ENCODE measurements around the gene MANBA.

Gene MANBA

DNA sequence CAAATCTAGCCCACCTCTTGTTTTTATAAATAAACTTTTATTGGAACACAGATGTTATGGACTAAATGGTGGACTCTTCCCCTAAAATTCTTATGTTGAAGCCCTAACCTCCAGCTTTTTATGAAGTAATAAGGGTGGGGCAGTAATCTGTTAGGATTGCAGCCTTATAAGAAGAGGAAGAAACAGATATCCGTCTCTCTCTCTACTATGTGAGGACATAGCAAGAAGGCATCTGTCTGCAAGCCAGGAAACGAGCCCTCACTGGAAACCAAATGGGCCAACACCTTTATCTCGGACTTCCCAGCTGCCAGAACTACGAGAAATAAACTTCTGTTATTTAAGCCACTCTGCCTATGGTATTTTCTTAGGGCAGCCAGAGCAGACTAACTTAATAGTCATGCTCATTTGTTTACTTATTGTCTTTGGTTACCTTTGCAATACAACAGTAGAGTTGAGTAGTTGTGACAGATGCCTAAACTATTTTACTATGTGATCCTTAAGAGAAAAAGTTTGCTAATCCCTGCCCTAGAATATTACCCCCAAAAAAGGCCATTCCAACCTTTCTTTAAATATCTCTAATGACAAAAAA is 67.4 kb downstream of the MANBA start:
- Histone ChIP-seq H3K4me2 (ENCODE audit: low read length) (no peak overlapping the region), H3K9ac (ENCODE audit: low read depth, low read length) (no peak overlapping the region), H3K27me3 (ENCODE audit: control insufficient read depth, insufficient read depth, low read length) (no peaks in the 10 kb centered on the region), H3K4me3 (ENCODE audit: low read length) (no peak overlapping the region), H3K36me3 (ENCODE audit: insufficient read depth, low read length) (peaks cover 2% of the 10 kb centered on the region), H3K4me1 (ENCODE audit: control insufficient read depth, insufficient read depth, low read length) (peaks cover 8% of the 10 kb centered on the region), H3K9me3 (replicated peaks; ENCODE audit: low read length) (no peaks in the 10 kb centered on the region)

DNA sequence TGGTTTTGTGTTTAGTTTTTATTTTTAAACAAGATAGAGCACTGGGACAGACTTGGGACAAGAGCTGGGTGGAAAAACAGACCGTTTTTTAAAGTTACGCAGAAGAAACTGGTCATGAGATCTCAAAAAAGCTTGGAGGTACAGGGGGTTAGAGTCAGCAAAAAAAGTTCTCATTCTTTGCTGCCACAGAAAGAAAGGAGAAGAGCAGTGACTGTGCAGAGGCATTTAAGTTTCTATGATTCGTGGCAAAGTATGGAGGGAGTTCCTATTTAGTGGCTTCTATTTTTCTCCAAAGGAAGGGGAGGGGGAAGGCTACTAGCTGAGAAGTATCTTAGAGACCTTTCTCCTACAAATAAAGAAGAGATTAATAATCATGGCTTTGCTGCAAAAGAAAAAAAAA is 68.3 kb downstream of the MANBA start:
- peaks cover 4% of the 10 kb centered on the region for H3K36me3 ChIP-seq (ENCODE audit: insufficient read depth, low read length)
- H3K4me2 ChIP-seq (ENCODE audit: low read length), result no peak overlapping the region
- H3K27me3 ChIP-seq (ENCODE audit: control insufficient read depth, insufficient read depth, low read length), result no peaks in the 10 kb centered on the region
- no peaks in the 10 kb centered on the region for H3K9me3 ChIP-seq (replicated peaks; ENCODE audit: low read length)
- H3K4me3 ChIP-seq (ENCODE audit: low read length), result no peak overlapping the region
- no peak overlapping the region for H3K9ac ChIP-seq (ENCODE audit: low read depth, low read length)
- H3K4me1 ChIP-seq (ENCODE audit: control insufficient read depth, insufficient read depth, low read length), result peaks cover 17% of the 10 kb centered on the region

DNA sequence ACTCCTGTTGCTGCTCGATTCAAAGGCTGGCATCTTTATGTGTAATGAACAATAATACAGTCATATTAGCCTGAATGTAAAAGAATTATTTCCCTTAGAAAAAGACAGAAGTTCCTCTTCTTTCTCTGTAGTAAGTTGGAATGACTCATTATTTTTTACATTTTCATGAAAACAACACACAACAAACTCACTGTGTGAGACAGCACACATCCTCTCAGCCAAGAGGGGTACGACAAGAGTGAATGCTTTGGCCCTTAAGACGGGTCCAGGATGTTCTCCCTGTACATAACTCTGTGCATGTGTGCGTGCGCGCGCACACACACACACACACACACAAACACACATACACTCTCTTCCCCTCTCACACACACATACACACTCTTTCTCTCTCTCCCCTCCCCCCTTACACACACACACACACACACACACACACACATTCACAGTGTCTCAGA is 72.8 kb downstream of the MANBA start:
- H3K9me3 ChIP-seq (replicated peaks; ENCODE audit: low read length), result no peaks in the 10 kb centered on the region
- H3K4me1 ChIP-seq (ENCODE audit: control insufficient read depth, insufficient read depth, low read length), result peaks cover 24% of the 10 kb centered on the region
- no peak overlapping the region for H3K4me3 ChIP-seq (ENCODE audit: low read length)
- H3K27me3 ChIP-seq (ENCODE audit: control insufficient read depth, insufficient read depth, low read length), result no peaks in the 10 kb centered on the region
- H3K36me3 ChIP-seq (ENCODE audit: insufficient read depth, low read length), result peaks cover 4% of the 10 kb centered on the region
- H3K9ac ChIP-seq (ENCODE audit: low read depth, low read length), result no peak overlapping the region
- no peak overlapping the region for H3K4me2 ChIP-seq (ENCODE audit: low read length)

DNA sequence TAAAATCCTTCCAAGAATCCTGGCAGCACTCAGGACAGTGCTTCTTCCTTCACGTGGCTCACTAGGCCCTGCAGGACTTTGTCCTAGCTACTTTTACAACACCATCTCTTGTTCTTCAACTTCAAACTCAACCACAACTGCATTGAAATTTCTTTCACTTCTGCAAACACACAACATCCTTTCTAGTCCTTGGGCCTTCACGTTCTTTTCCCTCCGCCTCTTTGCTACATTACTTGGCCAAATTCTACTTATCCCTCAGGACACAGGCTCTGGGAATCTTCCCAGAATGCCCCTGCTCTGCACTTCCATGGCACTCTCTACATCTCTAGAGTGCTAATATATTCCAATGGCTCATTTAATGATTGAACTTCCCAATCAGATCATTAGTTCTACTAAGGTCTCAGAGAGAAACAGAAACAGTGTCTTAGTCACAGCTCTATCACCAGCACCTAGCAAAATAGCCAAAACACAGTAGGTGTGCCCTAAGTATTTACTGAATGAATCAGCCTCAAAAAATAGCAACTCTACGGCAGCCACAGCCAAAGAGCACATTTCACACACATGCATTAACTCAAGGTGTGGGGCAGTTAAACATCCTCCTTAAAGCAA is 73.3 kb downstream of the MANBA start:
- H3K4me1 ChIP-seq (ENCODE audit: control insufficient read depth, insufficient read depth, low read length), result peaks cover 24% of the 10 kb centered on the region
- H3K36me3 ChIP-seq (ENCODE audit: insufficient read depth, low read length), result peaks cover 6% of the 10 kb centered on the region
- H3K4me3 ChIP-seq (ENCODE audit: low read length), result no peak overlapping the region
- no peak overlapping the region for H3K4me2 ChIP-seq (ENCODE audit: low read length)
- no peaks in the 10 kb centered on the region for H3K27me3 ChIP-seq (ENCODE audit: control insufficient read depth, insufficient read depth, low read length)
- no peak overlapping the region for H3K9ac ChIP-seq (ENCODE audit: low read depth, low read length)
- H3K9me3 ChIP-seq (replicated peaks; ENCODE audit: low read length), result no peaks in the 10 kb centered on the region

DNA sequence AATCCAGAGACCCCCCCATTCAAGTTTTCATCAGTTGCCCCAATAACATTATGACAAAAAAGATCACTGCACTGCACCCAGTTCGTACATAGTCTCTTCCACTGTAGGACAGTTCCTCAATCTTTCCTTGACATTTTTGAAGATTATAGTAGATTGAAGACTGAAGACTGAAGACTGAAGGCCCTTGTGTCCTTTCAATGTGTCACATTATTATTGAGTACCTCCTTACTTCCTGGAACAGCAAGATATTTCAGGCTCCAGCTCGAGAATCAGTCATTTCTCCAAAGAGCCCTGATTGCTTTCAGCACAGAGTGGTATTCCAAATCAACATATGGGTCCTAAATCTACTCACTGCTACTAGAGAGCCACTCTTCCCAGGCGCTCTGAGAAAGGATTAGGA is 75.0 kb downstream of the MANBA start:
- Histone ChIP-seq H3K4me3 (ENCODE audit: low read length) (no peak overlapping the region), H3K36me3 (ENCODE audit: insufficient read depth, low read length) (peaks cover 7% of the 10 kb centered on the region), H3K9me3 (replicated peaks; ENCODE audit: low read length) (no peaks in the 10 kb centered on the region), H3K4me2 (ENCODE audit: low read length) (no peak overlapping the region), H3K27me3 (ENCODE audit: control insufficient read depth, insufficient read depth, low read length) (no peaks in the 10 kb centered on the region), H3K4me1 (ENCODE audit: control insufficient read depth, insufficient read depth, low read length) (peaks cover 24% of the 10 kb centered on the region), H3K9ac (ENCODE audit: low read depth, low read length) (no peak overlapping the region)

DNA sequence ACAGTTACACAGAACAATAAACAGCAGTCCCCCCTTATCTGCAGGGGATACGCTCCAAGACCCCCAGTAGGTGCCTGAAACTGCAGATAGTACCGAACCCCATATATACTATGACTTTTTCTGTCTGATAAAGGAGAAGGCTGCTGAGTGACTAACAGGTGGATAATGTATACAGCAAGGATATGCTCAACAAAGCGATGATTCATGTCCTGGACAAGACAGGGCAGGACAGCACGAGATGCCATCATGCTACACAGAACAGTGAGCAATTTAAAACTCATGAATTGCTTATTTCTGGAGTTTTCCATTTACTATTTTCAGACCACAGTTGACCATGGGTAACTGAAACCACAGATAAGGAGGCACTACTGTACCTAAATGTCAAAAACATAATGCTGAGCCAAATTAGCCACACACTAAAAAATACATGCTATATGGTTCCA is 76.1 kb downstream of the MANBA start:
- no peak overlapping the region for H3K4me3 ChIP-seq (ENCODE audit: low read length)
- no peak overlapping the region for H3K4me2 ChIP-seq (ENCODE audit: low read length)
- no peak overlapping the region for H3K9ac ChIP-seq (ENCODE audit: low read depth, low read length)
- peaks cover 24% of the 10 kb centered on the region for H3K4me1 ChIP-seq (ENCODE audit: control insufficient read depth, insufficient read depth, low read length)
- peaks cover 7% of the 10 kb centered on the region for H3K36me3 ChIP-seq (ENCODE audit: insufficient read depth, low read length)
- no peaks in the 10 kb centered on the region for H3K27me3 ChIP-seq (ENCODE audit: control insufficient read depth, insufficient read depth, low read length)
- H3K9me3 ChIP-seq (replicated peaks; ENCODE audit: low read length), result no peaks in the 10 kb centered on the region

DNA sequence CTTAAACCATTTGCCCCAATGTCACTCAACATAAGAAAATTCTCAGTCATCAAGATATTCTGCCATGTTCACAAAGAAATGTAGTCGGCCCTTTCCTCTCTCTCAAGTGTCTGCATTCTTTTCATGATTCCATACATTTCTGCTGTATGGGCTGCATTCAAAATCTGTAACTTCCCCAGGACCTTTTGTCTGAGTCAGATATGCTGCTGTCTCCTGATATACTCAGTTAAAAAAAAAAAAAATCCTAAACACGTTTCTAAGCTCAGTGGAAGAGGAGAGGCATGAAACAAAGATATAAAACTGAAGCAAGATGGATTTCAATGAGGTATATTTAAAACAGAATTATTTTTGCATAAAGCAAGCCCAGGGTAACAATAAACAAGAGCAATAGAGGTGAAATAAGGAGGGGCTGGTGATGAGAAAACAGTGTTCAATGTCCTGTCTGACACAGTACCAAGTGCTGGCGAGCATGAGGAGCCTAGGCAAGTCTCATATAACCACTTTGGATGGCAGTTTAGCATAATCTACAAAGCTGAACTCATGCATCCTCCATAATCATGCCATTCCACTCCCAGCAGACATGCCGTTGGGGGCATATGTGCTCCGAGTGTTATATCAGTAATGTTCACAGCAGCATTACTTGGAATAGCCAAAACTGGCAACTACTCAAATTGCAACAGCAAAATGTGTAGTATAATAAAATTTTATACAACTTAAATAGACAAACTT is 76.7 kb downstream of the MANBA start:
- no peak overlapping the region for H3K4me2 ChIP-seq (ENCODE audit: low read length)
- no peak overlapping the region for H3K9ac ChIP-seq (ENCODE audit: low read depth, low read length)
- H3K36me3 ChIP-seq (ENCODE audit: insufficient read depth, low read length), result peaks cover 7% of the 10 kb centered on the region
- H3K4me3 ChIP-seq (ENCODE audit: low read length), result no peak overlapping the region
- no peaks in the 10 kb centered on the region for H3K27me3 ChIP-seq (ENCODE audit: control insufficient read depth, insufficient read depth, low read length)
- H3K9me3 ChIP-seq (replicated peaks; ENCODE audit: low read length), result no peaks in the 10 kb centered on the region
- H3K4me1 ChIP-seq (ENCODE audit: control insufficient read depth, insufficient read depth, low read length), result peaks cover 26% of the 10 kb centered on the region

DNA sequence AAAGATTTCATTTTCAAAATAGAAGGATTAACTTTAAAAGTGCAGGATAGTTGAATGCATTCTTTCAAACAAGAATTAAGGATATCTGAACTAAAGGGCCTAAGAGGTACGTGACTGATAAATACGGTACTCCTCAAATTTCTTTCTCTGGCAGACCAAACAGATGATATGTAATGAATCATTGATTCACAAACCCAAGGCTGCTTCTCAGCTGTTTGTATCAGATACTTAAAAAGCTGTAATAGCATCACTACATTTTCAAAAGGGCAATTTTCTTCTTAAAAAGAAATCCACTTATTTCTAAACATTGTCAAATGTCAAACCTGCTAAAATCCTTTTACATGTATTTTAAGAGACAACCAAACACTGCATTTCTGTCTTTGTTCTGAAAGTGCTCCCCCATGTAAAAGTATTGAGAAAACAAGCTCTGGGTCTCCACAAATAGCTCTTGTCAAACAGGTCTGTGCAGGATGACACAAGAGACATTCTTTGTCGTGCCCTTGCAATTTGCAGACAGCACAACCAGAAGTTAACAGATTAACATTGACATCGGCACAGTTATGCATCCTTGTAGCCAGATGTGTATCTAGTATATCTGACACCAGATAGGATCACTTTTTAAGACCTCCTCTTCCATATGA is 82.0 kb downstream of the MANBA start:
- Histone ChIP-seq H3K4me2 (ENCODE audit: low read length) (peak overlapping the region; percentile 2), H3K36me3 (ENCODE audit: insufficient read depth, low read length) (peaks cover 3% of the 10 kb centered on the region), H3K4me1 (ENCODE audit: control insufficient read depth, insufficient read depth, low read length) (peaks cover 5% of the 10 kb centered on the region), H3K27me3 (ENCODE audit: control insufficient read depth, insufficient read depth, low read length) (no peaks in the 10 kb centered on the region), H3K9ac (ENCODE audit: low read depth, low read length) (no peak overlapping the region), H3K4me3 (ENCODE audit: low read length) (no peak overlapping the region), H3K9me3 (replicated peaks; ENCODE audit: low read length) (no peaks in the 10 kb centered on the region)

DNA sequence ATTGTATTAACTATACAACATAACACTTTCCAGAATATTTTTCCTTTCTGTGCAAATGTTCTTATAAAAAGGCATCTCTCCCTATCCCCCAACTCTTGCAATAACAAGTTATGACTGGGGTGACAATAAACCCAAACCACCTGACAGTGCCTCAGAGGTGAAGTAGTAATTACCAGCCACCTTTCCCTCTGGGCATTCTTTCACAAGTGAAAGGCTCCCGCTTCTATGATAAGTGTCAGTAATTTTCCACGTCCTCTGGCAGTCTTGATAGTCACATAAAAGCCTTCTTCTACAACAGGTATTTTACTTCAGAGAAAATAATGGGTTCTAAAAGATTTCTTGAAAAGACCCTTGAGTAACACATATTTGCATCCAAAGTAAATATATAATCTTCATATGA is 82.7 kb downstream of the MANBA start:
- Histone ChIP-seq H3K27me3 (ENCODE audit: control insufficient read depth, insufficient read depth, low read length) (no peaks in the 10 kb centered on the region), H3K36me3 (ENCODE audit: insufficient read depth, low read length) (peaks cover 3% of the 10 kb centered on the region), H3K4me1 (ENCODE audit: control insufficient read depth, insufficient read depth, low read length) (peaks cover 4% of the 10 kb centered on the region), H3K9me3 (replicated peaks; ENCODE audit: low read length) (no peaks in the 10 kb centered on the region), H3K4me3 (ENCODE audit: low read length) (no peak overlapping the region), H3K9ac (ENCODE audit: low read depth, low read length) (no peak overlapping the region), H3K4me2 (ENCODE audit: low read length) (no peak overlapping the region)

DNA sequence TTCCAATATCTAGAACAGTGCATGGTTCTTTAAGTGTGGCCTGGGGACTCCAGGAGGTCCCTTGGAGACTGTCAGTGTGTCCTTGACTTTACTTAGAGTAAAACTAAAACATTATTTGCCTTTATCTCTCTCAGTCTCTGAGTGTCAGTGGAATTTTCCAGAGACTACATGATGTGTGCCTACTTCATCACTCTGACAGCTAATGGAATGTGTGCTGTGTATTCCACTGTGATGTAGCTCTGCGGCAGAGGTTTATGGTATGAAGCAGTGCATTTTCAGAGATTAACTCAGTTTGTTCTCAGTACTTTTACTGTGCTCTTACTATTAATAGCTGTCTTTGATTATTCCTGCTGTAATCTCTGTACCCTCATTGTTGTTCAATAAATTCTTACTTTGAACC is 85.6 kb downstream of the MANBA start:
- no peak overlapping the region for H3K4me2 ChIP-seq (ENCODE audit: low read length)
- H3K4me3 ChIP-seq (ENCODE audit: low read length), result no peak overlapping the region
- H3K9me3 ChIP-seq (replicated peaks; ENCODE audit: low read length), result no peaks in the 10 kb centered on the region
- H3K36me3 ChIP-seq (ENCODE audit: insufficient read depth, low read length), result no peaks in the 10 kb centered on the region
- no peak overlapping the region for H3K9ac ChIP-seq (ENCODE audit: low read depth, low read length)
- H3K27me3 ChIP-seq (ENCODE audit: control insufficient read depth, insufficient read depth, low read length), result no peaks in the 10 kb centered on the region
- peaks cover 4% of the 10 kb centered on the region for H3K4me1 ChIP-seq (ENCODE audit: control insufficient read depth, insufficient read depth, low read length)

DNA sequence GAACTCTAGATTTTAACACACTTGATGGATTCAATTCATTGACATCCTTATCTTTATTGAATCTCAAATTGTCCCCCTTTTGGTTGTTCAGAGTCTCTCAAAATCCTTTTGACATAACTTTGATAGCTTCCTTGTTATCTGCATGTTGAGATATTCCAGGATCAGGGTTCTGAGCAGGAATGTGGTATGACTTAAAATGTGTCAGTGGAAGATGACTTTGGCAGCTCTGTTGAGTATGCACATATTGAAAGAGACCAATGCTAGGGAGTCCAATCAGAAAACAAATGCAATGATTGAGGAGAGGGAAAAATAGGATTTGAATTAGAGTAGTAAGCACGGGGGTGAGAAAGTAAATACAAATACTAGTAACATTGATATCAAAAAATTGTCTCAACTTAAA is 93.8 kb downstream of the MANBA start:
- H3K4me1 ChIP-seq (ENCODE audit: control insufficient read depth, insufficient read depth, low read length), result peaks cover 25% of the 10 kb centered on the region
- no peaks in the 10 kb centered on the region for H3K36me3 ChIP-seq (ENCODE audit: insufficient read depth, low read length)
- H3K9me3 ChIP-seq (replicated peaks; ENCODE audit: low read length), result no peaks in the 10 kb centered on the region
- no peak overlapping the region for H3K9ac ChIP-seq (ENCODE audit: low read depth, low read length)
- H3K4me3 ChIP-seq (ENCODE audit: low read length), result no peak overlapping the region
- no peak overlapping the region for H3K4me2 ChIP-seq (ENCODE audit: low read length)
- H3K27me3 ChIP-seq (ENCODE audit: control insufficient read depth, insufficient read depth, low read length), result no peaks in the 10 kb centered on the region
